ENCODE measurements around the gene PRKCE. TPM values are rescaled to one million over a fixed set of nuclear protein-coding genes. Genes with fewer than 3 reads are reported as not detected.

The PRKCE gene
- total RNA-seq, 1 donor from 2014 or later: 12.0 TPM

GRCh38 chr2:46023165-46023854 lies 371.8 kb downstream of the PRKCE start:
- DNase-seq (ENCODE audit: low spot score): no peak
- peaks cover 4% of the 10 kb centered on the region for H3K9me3 Mint-ChIP-seq (ENCODE audit: low read depth)
- peaks cover 2% of the 10 kb centered on the region for H3K36me3 Mint-ChIP-seq (ENCODE audit: low read depth)
- TF ChIP-seq CTCF (IDR thresholded peaks at IDR 0.05): no peak
- no peaks in the 10 kb centered on the region for H3K27me3 Mint-ChIP-seq (ENCODE audit: low read depth)
- no peak overlapping the region for H3K27ac Mint-ChIP-seq (ENCODE audit: unreplicated experiment)
- H3K4me3 Mint-ChIP-seq (ENCODE audit: unreplicated experiment): no peak overlapping the region
- H3K4me1 Mint-ChIP-seq (ENCODE audit: low read depth): no peaks in the 10 kb centered on the region

- Mint-ChIP-seq H3K27me3 (ENCODE audit: low read depth) (no peaks in the 10 kb centered on the region), H3K4me1 (ENCODE audit: low read depth) (peaks cover 3% of the 10 kb centered on the region), H3K4me3 (ENCODE audit: unreplicated experiment) (no peak overlapping the region), H3K36me3 (ENCODE audit: low read depth) (peaks cover 2% of the 10 kb centered on the region), H3K27ac (ENCODE audit: unreplicated experiment) (no peak overlapping the region), H3K9me3 (ENCODE audit: low read depth) (peaks cover 4% of the 10 kb centered on the region)
- TF ChIP-seq CTCF (IDR thresholded peaks at IDR 0.05): no peak
- DNase-seq (ENCODE audit: low spot score): no peak
Observed at GRCh38 chr2:46024146-46024779, 372.8 kb downstream of the PRKCE start.

- peaks cover 4% of the 10 kb centered on the region for H3K9me3 Mint-ChIP-seq (ENCODE audit: low read depth)
- peaks cover 10% of the 10 kb centered on the region for H3K4me1 Mint-ChIP-seq (ENCODE audit: low read depth)
- DNase-seq (ENCODE audit: low spot score): no peak
- TF ChIP-seq CTCF (IDR thresholded peaks at IDR 0.05): no peak
- no peaks in the 10 kb centered on the region for H3K27me3 Mint-ChIP-seq (ENCODE audit: low read depth)
- H3K27ac Mint-ChIP-seq (ENCODE audit: unreplicated experiment): no peak overlapping the region
- H3K36me3 Mint-ChIP-seq (ENCODE audit: low read depth): peaks cover 2% of the 10 kb centered on the region
- no peak overlapping the region for H3K4me3 Mint-ChIP-seq (ENCODE audit: unreplicated experiment)
Observed at GRCh38 chr2:46025081-46025480, 373.6 kb downstream of the PRKCE start.

GRCh38 chr2:46025676-46026075 lies 374.2 kb downstream of the PRKCE start:
- no peak for DNase-seq (ENCODE audit: low spot score)
- Mint-ChIP-seq H3K9me3 (ENCODE audit: low read depth) (peaks cover 2% of the 10 kb centered on the region), H3K27ac (ENCODE audit: unreplicated experiment) (no peak overlapping the region), H3K4me1 (ENCODE audit: low read depth) (peaks cover 13% of the 10 kb centered on the region), H3K4me3 (ENCODE audit: unreplicated experiment) (no peak overlapping the region), H3K36me3 (ENCODE audit: low read depth) (no peaks in the 10 kb centered on the region), H3K27me3 (ENCODE audit: low read depth) (no peaks in the 10 kb centered on the region)
- no peak for TF ChIP-seq CTCF (IDR thresholded peaks at IDR 0.05)

GRCh38 chr2:46026431-46026830 lies 375.0 kb downstream of the PRKCE start:
- Mint-ChIP-seq H3K9me3 (ENCODE audit: low read depth) (no peaks in the 10 kb centered on the region), H3K4me1 (ENCODE audit: low read depth) (peaks cover 18% of the 10 kb centered on the region), H3K27me3 (ENCODE audit: low read depth) (no peaks in the 10 kb centered on the region), H3K27ac (ENCODE audit: unreplicated experiment) (no peak overlapping the region), H3K4me3 (ENCODE audit: unreplicated experiment) (no peak overlapping the region), H3K36me3 (ENCODE audit: low read depth) (no peaks in the 10 kb centered on the region)
- no peak for DNase-seq (ENCODE audit: low spot score)
- TF ChIP-seq CTCF (IDR thresholded peaks at IDR 0.05): no peak
